EL (cell line): ENCODE results near the gene CD74.

Experiments used
- DNase-seq: peaks from one replicate; pipeline ENCODE4 v3.0.0-alpha.2; 2016

Gene CD74

DNA sequence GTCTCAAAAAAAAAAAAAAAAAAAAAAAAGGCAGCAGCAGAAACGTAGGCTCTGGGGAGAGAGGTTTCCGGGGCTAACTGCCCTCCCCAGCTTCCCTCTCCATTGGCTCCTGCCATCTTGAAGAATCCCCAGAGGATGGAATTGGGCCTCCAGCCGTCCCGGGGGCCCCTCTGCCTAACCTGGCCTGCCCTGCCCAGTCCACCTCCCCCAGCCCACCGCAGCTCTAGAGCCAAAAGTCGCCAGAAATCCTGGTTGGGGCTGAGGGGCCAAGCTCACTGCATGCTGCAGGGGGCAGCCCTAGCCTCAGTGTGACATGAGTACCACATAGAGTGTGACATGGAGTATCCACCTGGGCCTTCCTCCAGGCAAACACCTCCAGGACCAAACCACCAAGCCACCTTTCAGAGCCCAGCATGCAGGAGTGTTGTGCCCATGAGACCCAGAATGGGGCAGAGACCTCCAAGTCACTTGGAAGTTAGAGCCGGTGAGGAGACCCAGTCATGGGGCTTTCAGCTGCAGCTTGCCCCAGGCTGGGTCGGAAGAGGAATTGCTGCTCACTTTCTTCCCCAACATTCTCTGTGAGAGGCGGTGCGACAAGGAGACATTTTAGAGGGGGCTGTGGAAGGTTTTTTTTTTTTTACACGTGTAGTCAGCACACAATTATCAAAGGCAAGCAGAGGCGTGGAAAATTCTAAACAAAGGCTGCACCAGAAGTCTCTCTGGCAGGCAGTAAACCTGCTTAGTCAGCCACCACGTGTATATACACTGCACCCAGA, 17.6 kb downstream of the CD74 start:
- no peak for DNase-seq

DNA sequence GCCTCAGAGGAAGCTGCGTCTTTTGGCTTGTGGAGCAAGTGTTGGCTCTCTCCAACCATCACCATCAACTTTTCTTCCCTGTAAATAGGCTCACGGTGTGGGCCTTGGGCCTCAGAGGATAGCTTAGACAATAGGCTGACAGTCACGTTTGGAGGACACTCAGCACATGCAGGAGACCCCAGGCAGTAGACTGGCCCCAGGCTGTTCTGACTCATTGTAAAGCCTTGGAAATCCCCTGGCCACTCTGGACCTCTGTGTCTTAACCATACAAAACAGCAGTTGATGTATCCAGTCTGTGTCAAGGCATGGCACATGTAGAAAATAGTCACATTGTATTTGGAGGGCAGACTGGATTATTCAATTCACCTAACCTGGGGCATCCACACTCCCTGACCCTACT, 18.6 kb downstream of the CD74 start:
- peak; percentile 91 for DNase-seq

DNA sequence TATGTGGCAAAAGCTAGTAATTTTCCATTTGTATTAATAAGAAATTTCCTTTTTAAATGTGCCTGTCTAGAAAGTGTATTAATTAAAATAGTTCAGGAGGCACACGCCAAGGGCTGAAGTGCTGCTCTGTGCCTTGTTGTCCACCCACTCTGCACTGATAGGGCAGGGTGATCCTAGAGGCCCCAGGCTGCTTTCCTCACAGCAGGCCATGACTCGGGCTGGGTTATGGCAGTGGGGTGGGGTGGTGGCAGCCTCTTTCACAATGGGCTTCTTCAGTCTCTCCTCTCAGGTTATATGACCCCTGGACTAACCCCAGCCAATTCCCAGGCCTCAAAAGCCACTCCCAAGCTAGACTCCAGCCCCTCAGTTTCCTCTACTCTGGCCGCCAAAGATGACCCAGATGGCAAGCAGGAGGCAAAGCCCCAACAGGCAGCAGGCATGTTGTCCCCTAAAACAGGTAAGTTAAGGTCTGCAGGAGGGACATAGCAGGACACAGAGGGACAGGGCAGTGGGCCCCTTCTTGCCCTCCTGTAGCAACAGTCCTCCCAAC, 19.5 kb downstream of the CD74 start:
- no peak for DNase-seq

DNA sequence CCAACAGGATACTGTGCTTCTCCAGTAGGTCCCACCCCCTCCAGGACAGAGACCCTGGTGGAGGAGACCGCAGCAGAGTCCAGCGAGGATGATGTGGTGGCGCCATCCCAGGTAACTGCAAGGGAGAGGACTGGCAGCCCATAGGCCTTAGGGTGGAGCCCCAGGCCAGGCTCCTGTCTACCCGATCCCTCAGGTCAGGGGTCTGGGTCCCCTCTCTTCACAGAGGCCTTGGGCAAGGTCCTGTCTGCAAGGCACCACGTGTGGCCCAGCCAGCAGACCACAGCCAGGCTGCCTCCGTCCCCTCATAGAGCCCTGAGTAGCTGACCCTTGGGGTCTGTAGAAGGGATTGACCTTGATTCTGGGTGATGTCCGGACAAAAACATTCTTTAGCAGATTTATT, 20.0 kb downstream of the CD74 start:
- DNase-seq: no peak

DNA sequence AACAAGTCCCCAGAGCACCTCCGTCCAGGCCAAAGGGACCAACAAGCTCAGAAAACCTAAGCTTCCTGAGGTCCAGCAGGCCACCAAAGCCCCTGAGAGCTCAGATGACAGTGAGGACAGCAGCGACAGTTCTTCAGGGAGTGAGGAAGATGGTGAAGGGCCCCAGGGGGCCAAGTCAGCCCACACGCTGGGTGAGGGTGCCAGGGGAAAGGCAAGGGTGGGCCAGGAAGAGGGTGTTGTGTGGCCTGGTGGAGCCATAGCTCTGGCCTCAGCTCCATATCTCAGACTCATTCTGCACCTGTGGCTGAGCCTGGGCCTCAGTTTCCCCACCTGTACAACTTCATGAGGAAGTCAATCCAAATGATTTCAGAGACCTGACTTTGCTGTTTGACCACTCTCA, 20.7 kb downstream of the CD74 start:
- no peak for DNase-seq

DNA sequence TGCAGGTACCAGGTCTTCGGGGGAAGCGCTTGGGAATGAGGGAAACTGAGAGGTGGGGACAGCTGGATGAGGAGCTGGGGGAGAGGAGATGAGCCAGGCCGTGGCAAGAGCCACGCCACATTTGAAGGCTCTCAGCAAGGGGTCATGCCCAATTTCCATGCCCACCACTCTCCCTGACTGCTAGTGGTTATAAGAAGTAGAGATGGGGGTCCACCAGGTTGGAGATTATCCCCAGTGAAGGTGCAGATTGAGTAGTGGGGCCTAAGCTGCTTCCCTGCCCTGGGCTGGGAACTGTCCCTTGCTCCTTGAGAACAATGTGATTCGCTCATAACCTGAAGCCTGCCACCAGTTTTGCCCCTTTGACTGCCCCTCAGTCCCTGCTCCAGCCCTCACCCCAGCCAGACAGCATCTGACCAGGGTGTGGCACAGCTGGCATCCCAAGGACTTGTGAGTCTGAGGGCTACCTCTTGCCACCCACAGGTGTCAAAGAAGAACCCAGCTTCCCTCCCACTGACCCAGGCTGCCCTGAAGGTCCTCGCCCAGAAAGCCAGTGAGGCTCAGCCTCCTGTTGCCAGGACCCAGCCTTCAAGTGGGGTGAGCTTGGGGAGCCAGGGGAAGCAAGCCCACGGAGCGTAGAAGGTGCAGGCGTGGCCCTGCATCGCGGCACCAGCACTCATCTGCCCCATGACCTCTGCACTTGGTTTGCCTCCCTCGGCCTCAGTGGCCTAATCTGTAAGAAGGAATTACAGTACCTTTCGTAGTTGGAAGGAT, 21.5 kb downstream of the CD74 start:
- no peak for DNase-seq

DNA sequence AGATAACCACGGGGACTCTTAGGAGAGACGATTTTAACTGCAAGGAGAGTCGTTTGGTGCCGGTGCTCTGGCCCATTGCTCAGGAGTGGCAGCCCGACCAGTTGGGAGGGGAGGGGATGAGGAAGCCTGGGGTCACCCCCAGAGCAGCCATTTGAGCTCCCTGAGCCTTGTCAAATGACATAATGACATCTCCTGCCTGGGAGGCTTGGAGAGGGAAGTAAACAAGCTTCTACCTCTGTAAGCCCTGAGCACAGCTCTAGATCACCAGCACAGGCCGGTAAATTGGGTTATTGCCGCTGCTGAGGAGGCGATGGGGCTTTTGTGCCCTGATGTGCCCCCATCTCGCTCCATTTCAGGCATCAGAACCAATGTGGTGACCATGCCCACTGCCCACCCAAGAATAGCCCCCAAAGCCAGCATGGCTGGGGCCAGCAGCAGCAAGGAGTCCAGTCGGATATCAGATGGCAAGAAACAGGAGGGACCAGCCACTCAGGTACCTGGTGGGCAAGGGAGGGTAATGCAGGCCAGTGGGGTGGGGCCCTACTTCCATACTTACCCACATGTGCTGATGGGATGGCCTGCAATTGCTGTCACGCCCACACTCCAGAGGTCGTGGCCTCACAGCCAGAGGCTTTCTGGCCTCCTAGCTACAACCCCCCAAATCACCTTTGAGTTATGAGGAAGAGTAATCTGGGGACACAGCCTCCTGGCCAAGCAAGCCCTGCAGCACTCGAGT, 23.0 kb downstream of the CD74 start:
- no peak for DNase-seq

DNA sequence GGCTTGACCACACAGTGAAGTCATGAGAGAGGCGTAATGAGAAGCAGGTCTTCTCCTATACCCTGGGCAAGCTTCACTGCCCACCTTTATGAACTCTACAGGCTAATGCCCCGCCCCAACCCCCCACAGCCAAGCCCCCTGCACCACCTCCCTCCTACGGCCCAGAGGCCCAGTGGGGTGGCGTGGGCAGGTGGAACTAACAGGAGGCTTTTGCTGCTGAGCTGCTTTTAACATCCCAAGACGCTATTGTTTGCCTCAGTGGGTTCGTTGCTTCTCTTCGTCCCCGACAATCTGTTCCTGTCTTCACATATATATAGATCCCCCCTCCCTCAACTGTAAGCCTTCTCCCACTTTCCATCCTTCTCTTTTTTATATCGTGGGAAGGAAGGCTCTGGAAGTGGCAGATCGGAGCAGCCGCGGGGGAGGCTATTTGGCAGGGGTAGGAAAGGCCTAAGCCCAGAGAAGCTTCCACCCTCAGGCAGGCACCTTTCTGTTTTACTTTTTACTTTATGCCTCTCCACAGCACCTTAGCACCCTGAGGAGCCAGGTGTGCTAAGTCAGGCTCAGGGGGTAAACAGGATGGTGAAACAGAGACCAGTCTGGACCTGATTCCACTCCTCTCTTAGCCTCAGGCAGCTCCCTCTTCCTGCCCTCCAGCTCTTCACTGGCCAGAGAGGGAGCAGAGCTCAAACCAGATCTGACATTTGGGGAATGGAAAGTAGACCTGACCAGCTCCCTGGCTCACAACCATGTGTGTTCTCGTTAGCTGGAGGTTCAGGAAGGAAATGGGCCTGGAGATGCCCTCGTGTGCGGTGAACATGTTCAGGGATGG, 26.5 kb downstream of the CD74 start:
- DNase-seq: no peak

DNA sequence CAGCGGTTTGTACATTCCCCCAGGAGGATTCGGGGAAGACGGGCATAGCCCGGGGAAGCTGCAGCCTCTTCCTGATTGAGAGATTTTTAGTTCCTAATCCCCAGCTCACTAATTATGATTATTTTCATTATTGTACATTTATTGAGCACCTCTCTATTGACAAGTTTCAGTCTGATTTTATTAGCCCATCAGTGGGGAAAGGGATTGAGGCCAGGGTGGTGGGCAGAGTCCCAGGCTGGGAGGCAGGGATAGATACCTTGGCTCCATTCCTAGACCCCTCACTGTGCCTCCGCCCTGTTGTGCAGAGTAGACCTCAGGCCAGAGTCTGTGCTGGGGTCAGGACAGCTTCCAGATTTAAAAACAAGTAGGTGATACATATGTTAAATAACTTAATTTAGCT, 28.0 kb downstream of the CD74 start:
- DNase-seq: no peak

DNA sequence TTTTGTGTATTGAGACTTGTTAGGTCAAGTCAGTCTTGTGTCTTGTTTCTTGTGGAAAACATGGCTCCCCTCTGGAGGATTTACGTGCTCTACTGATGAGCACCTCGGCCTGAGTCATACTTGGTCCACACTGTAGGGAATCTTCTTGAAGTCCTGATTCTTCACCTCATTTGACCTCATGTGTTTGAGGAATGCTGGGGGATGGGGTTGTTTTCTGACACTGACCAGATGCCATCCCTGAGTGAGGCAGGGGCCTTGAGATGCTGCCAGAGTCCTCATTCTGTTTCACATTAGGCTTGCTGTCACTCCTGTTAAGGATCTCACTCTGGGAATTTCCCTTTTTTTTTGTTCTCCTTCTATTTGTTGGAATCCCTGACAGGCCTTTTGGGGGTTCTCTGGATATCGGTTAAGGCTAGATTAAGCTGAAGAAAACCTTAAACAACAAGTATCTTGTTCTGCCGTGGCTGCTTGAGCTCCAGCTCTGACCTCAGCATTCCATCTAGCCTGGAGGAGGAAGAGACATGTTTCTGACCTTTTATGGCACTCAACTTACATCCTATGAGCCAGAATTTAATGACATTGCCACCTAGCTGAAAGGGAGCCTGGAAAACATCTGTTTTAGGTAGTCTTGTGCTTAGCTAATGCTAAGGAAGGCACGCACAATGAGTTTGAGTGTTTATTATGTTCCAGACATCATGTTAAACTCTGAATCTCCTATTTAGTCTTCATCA, 34.6 kb downstream of the CD74 start:
- DNase-seq: peak; percentile 99

DNA sequence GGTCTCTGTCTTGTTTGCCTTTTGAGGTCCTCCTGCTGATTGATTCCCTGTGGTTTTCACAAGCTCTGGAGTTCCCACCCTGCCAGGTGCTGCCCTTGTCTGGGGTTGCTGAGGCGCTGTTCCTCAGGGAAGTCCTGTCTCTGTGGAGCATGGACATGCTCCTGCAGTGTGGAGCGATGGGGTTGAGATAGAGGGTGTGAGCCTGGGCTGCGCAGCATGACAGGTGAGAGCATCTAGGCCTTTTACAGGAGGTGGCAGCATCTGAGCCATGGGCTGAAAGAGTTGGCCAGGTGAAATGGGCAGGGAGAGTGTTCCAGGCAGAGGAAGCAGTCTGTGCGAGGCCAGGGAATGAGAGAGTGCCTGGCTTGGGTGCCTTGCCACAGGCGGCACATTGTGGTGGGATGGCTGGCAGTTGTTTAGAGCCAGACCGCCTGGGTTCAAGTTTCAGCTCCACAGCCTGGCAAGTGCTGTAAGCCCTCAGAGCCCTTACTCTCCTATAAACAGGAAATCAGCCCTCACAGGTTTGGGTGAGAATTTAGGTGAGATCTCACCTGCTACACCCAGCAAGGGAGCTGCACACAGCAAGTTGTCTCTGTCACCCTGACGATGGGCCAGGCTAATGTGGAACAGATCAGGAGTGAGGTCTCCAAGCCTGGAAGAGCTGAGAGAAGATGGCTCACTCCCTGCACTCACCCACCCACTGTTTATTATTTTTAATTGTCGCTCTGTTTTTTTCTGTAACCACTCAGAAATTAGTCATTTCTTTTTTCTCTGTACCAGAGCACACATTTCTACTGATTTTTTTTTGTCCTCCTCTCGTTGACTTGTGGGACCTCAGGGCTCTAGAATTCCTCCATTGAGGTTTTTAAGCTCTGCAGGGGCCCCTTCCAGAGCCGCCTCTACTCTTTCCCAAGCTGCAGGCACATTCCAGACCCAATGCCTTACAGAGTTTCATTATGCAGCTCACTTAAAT, 35.6 kb downstream of the CD74 start:
- DNase-seq: peak; percentile 71

DNA sequence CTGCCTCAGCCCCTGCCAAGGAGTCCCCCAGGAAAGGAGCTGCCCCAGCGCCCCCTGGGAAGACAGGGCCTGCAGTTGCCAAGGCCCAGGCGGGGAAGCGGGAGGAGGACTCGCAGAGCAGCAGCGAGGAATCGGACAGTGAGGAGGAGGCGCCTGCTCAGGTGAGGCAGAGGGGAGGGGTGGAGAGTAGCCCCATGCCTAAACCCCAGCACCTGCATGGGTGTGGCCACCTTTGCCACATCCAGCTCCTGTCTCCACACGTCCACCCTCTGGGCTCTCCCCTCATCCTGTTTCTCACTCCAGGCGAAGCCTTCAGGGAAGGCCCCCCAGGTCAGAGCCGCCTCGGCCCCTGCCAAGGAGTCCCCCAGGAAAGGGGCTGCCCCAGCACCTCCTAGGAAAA, 38.1 kb downstream of the CD74 start:
- DNase-seq: no peak

DNA sequence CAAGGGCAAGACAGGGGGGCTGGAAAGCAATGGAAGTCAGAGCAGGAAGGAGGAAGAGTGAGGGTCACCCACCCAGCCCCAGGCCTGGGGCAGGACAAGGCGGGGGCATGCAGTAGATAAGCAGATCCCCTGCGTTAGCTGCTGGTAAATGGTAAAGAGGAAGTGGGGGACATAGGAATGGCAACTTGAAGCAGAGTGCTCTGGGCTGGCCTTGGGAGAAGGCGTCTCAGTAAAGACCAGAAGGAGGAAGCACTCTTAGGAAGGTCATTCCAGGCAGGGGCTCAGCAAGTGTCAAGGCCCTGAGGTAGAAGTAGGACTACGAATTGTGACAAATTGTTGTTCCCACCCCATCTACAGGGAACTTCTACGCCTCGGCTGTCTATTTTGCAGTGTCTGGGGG, 40.1 kb downstream of the CD74 start:
- no peak for DNase-seq

DNA sequence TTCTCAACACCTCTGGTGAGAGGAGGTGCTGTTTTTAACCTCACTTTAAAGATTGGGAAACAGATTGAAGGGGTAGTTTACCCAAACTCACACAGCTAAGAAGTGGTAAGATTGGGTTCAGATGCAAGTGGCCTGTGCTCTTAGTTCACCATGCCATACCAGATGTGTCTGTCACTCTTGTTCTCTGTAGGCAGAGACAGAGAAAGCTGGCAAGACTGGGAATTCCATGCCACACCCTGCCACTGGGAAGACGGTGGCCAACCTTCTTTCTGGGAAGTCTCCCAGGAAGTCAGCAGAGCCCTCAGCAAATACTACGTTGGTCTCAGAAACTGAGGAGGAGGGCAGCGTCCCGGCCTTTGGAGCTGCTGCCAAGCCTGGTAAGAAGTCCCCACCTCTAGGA, 44.2 kb downstream of the CD74 start:
- DNase-seq: no peak

DNA sequence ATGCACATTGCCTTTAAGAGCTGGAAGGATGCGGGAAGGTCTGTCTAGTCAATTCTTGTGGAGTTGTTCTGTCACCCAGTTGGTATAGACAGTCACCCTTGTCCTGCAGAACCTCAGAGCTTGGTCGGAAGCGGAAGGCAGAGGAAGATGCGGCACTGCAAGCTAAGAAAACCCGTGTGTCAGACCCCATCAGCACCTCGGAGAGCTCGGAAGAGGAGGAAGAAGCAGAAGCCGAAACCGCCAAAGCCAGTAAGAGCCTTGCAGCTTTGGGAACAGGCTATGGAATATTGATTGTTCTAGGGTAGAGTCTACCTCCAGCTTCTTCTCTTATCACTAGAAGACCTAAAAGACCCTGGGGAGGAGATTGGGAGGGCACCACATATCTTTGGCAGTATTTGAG, 48.7 kb downstream of the CD74 start:
- no peak for DNase-seq

DNA sequence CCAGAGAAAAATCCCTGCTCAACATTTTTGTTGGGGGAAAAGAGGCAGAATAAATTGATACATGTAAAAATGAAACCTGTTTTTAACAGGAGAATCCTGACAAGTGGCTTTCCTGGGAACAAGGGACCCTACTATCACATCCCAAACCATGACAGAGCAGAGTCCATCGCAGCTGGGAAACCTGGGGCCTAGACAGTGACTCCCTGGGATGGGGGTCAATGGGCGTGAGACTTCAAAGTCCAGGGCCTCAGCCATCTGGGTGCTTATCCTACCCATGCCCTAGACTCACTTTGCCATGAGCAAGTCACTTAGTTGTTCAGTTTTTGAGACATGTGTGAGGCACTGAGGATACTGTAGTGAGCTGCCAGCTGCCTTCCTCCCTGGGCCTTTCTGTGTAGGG, 49.5 kb downstream of the CD74 start:
- DNase-seq: no peak

DNA sequence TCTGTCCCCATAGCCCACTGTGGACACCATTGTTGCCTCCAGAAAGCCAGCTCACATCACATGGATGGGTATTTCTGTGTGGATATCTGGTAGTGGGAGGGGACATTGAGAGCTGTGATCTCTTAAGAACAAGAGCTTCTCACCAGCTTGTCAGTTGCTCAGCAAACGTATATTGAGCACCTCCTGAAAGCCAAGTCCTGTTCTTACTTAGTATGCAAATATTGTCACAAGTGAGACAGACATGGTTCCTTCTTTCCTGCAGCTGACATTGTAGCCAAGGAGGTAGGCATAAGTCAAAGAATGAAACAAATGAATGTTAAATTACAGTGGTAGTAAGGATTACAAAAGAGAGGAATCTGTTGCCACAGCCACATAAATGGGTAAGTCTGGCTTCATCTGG, 51.4 kb downstream of the CD74 start:
- DNase-seq: no peak

DNA sequence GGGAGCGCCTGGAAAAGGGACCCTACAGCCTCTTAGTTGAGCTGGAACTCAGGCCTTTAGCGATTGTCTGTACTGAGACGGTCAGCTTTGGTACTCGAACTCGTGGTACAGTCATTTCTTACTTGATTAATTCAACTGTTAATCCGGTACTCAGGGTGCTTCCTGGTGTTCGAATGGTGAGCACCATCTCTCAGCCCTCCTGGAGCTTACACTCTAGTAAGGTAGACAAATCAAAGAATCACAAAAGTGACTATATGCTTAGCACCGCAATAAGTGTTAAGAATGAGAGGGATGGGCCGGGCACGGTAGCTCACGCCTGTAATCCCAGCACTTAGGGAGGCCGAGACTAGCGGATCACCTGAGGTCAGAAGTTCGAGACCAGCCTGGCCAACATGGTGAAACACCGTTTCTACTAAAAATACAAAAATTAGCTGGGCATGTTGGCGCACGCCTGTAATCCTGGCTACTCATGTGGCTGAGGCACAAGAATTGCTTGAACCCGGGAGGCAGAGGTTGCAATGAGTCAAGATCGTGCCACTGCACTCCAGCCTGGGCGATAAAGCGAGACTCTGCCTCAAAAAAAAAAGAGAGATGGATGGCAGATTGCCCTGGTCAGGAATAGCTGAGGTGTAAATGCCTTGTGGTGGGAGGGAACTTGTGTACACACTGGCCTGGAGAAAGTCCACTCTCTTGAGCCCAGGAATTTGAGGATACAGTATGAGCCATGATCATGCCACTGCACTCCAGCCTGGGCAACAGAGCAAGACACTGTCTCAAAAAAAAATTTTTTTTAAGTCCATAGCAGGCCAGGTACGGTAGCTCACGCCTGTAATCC, 54.2 kb downstream of the CD74 start:
- peak; percentile 28 for DNase-seq
